ENCODE results near the gene NKX1-1.

- TF ChIP-seq CTCF (IDR thresholded peaks at IDR 0.05) (no peak), POLR2A (IDR thresholded peaks at IDR 0.05) (no peak), POLR2AphosphoS5 (IDR thresholded peaks at IDR 0.05; ENCODE audit: insufficient read depth in 1 of 2, low read depth in 1 of 2) (no peak)
These were observed 47.7 kb downstream of the NKX1-1 start for GRCh38 chr4:1358421-1359143.
